NCI-H774 (cell line): ENCODE measurements around the gene PHACTR1.

Experiments
- DNase-seq: peaks from one replicate; lab custom pipeline; 2025; lab: John Stamatoyannopoulos, UW

The PHACTR1 gene

DNA sequence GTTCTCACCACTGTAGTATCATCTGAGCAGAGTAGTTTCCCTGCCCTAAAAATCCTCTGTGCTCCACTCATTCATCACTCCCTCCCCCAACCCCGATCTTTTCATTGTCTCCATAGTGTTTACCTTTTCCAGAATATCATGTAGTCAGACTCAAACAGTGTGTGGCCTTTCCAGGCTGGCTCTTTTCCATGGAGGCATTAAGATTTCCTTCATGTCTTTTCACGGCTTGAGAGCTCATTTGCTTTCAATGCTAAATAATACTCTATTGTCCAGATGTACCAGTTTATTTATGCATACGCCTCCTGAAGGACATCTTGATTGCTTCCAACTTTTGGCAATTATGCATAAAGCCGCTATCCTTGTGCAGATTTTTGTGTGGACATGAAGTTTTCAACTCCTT, 235.8 kb downstream of the PHACTR1 start:
- DNase-seq: no peak

DNA sequence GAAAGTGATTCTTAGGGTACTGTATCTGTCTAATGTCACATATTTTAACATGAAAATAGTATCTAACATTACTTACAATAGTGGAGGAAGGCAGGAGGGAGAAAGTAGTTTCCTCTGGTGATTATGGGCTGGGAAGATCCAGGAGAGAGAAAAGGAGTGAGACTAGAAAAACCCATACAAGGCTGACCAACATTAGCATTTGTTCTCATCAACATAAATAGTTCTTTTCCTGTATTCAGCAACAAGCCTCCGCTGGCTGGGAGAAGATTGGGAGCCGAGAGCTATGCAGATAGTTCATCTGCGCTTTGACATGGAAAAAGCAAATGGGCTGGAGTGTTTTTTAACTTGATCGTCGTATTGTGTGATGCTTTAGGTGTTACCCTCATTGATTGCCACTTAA, 239.4 kb downstream of the PHACTR1 start:
- DNase-seq: no peak

DNA sequence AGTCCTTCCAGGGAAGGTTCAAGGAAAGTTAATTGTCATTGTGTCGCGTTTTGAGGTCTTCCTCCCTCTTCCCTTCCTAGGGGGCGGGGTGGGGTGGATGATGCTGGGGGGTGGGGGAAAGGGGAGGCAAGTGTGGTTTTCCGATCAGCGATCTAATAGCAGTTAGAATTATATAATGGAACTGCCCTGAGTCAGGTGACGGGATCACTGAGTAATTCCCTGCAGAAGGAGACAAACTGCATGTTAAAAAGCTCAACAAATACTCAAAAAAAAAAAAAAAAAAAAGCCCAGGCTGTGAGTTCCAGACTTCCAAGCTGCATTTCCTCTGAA, 240.4 kb downstream of the PHACTR1 start:
- no peak for DNase-seq

DNA sequence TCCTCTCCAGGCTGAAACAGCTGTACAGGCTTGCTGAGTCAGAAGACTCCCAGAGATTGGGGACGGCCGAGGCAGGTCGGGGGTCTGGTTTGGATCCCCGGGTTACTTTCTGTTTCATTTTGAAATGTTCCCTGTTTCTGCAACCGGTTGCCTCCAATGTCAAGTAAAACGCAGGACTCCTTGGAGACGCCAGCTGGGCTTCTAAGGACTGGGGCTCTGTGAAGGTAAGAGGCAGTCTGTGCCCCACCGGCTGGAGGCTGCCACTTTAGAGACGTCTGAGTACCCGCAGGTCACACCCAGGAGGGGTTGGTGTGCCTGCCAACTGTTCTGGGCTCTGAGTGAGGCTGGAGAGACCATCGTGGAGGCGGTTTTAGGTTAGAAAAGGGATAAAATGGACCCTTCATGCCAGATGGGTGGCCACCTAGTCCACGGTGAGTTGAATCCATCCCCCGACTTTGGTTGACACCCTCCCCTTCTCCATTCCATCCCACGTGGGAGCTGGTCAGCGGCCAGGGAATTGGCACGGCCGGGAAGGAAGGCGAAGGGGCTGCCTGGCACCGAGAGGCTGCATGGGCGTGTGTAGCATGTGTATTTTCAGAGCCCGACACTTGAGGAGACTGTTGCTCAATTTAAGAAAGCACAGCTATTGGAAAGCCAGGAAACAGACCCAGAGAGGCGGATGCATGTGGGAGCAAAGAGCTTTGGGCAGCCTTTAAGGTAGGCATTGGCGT, 240.9 kb downstream of the PHACTR1 start:
- DNase-seq: no peak

DNA sequence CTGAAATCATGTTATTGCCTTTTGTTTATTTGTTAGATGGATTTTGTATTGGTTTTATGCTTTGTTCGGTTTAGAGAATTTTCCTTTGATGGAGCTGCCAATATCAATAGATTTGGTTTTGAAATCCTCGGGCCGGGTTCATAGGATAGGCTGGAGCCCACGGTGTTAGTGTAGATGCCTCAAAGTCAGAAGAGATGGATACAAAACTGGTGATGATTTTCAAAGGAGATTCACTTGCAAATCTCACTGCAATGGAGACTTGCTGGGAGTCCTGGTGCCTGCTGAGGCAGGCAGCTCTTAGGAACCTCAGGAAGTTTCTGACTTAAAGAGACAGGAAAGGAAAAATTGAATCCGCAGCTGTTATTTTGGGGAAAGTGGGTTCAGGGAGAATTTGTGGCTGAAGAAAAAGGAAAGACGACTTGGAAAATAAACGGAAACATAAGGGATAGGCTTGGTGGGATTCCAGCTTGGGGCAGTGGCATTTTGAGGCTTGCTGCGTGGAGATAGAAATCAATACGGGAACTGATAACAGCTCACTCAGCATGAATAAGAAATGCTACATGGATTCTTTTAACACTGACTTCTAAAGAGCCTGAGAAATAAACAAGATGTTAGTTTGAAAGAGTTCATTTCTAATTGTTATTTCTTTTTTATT, 241.6 kb downstream of the PHACTR1 start:
- no peak for DNase-seq

DNA sequence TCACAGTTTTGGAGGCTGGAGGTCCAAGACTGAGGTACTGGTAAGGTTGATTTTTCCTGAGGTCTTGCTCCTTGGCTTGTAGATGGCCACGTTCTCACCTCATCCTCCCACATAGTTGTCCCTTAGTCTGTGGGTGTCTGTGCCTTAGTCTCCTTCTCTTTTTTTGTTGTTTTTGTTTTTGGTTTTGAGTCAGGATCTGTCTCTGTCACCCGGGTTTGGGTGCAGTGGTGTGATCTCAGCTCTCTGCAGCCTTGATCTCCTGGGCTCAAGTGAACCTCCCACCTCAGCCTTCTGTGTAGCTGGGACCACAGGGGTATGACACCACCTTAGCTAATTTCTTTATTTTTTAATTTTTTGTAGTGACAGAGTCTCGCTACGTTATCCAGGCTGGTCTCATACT, 245.2 kb downstream of the PHACTR1 start:
- DNase-seq: no peak

DNA sequence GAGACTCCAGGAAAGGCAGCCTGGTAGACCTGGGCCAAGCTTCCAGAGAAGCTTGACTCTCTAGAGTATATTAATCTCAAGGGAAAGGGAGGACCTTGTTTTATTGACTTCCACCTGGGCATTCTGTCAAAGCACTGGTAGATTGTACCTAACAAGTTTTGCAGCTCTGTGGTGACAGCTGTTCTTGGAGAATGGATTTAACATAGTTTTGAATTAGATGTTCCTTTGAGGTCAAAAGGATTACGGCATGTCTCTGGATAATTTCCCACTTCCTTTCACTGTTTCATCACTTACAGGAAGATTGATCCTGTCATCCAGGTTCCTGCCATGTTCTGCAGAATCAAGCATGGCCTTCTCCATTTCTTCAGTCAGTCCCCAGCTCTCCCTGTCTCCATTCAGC, 246.0 kb downstream of the PHACTR1 start:
- DNase-seq: no peak

DNA sequence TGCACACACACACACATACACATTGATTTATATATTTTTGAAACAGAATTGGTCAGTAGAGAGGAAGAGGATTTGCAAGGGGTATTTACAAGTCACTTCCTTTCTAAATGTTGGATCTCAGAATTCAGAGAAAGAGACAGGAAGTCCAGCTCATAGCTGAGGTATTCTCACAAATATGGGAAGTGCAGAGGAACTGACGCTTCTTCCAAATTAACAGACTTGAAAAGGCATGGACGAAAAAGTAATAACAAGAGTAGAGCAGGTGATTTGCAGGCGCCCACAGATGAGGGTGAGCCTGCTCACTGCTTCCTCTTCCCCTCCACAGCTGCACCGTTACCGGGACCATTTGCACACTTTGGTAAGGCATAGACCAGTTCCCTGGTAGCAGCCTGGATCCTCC, 246.4 kb downstream of the PHACTR1 start:
- no peak for DNase-seq

DNA sequence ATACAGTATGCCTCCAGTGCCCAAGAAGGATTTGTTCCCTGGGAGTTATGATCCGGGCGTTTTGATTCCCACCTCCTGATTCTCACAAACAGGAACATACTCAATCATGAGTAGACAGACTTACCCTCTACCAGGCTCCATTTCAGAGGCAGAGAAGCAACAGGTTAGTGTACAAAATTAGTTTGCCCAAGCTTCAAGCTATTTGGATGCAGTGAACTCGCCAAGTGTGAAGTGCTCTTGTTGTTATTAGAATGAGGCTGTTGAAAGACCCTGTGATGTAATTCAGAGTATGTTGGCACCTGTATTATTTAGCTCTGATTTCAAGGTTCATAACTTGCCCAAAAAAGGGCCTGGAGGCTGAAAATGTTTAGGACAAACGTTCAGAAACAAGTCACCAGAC, 247.0 kb downstream of the PHACTR1 start:
- DNase-seq: no peak

DNA sequence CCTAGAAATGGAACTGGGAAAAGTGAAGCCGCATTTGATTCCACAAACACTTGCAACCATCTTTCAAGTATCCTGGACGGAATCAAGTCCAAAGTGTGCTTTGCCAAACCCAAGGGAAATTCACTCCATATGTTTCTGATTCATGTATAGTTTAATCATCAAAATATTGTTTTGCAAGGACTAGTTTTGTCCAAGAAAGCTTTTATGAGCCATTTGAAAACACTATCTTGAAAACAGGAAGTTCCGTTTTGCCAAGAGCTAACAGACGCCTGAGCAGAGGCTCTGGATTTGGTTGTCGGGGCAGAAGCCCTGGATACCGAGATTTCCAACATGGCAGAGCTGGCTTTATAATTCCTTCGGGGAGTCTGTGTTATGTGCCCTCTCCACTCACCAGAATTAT, 251.1 kb downstream of the PHACTR1 start:
- DNase-seq: no peak

DNA sequence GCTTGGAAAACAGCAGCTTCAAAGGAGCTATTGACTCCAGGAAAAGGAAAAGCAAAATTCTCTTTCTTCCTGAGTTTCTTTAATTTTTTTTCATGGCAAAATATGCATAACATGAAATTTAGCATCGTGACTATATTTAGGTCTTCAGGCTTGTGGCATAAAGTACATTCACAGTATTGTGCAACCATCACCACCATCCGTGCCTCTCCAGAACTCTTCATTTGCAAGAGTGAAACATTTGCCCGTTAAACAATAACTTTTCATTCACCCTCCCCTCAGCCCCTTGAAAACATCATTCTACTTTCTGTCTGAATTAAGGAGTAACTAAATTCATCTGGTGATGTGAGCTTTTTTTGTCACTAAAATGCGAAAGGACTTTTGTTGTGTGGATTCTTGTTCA, 251.7 kb downstream of the PHACTR1 start:
- no peak for DNase-seq

DNA sequence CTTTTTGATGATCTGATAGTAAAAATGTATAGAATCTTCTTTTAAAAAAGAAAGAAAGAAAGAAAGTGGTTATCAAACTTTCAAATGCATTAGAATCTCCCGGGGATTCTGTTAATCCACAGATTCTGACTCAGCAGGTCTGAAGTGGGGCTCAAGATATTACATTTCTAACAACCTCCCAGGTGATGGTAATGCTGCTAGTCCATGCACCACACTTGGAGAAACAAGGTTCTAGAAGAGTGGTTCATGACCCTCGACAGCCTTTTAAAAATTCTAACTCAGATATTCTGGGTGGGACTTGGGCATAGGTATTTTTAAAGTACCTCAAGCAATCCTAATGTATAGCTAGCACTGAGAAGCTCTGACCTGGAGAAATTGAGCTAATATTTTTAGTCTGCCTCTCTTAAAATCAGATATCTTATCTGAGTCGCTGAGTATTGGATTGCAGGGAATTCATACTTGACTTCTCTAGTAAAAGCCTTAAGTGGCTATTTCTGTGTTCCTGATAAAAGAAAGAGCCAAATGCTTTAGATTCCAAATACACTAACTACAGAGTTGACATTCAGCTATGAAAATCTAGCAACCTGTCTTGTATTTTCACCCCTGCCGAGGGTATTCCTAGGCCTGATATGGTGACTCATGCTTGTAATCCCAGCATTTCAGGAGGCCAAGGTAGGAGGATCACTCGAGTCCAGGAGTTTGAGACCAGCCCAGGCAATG, 252.4 kb downstream of the PHACTR1 start:
- no peak for DNase-seq

DNA sequence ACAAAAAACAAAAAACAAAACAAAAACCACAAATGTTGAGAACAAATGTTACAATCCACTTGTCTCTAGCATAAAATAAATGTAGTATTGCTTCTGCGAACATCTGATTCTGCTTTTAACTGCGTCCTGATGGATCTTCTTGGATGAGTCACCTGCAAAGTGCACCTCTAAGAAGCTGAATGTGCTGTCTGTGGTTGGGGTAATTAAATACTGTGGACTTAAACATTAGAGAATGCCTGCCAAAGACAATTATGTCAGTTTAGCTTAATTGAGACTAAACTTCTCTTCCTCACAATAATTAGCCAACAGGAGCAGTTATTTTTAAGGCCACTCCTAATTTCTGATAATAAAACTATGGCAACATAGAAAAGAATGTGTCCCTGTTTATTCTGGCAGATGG, 253.4 kb downstream of the PHACTR1 start:
- DNase-seq: no peak

DNA sequence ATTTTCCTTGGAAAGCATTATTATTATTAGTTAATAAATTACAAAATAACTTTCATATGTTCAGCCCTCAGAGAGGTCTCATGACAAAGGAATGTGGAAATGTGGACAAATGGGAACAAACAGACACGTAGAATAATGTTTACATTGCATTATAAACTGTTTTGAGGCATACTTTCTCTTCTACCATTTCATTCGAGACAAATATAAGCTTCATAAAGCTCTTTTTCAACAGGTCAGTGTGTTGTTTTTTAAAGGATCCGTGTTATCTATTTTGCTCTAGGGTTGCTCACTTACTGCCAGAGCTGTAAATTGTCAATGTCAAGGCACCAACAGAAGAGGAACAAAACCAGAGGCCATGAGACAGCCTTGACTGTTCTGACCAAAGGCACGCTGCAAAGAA, 256.8 kb downstream of the PHACTR1 start:
- no peak for DNase-seq

DNA sequence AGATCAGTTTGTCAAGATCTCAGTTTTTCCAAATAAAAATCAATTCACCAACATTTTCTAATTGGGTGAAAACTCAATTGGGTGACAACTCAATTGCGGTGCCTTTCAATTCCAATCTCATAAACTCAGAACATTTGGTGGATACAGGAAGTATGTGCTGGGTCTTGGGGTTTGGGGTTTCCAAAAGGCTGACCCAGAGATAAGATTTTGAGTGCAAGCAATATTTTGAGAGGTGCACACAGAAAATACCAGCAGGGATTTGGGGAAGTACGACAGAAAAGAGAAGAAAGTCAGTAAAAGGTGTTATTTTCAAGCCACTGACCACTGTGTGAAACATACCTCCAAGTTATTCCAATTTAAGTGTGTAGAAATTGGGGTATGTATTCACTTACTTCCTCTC, 258.0 kb downstream of the PHACTR1 start:
- DNase-seq: no peak

DNA sequence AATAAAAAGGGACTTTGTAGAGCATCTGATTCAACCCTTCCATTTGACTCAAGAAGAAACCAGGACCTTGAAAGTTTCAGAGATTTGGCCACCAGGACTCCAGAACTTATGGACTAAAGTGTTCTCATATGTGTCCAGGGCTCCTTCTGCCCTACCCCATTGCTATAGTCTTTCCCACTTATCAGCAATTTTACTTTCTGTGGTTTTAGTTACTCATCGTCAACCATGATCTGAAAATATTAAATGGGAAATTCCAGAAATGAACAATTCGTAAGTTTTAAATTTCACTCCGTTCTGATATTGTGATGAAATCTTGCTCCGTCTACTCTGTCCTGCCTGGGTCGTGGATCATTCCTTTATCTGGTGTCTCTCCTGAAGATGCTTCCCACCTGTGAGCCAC, 259.8 kb downstream of the PHACTR1 start:
- no peak for DNase-seq

DNA sequence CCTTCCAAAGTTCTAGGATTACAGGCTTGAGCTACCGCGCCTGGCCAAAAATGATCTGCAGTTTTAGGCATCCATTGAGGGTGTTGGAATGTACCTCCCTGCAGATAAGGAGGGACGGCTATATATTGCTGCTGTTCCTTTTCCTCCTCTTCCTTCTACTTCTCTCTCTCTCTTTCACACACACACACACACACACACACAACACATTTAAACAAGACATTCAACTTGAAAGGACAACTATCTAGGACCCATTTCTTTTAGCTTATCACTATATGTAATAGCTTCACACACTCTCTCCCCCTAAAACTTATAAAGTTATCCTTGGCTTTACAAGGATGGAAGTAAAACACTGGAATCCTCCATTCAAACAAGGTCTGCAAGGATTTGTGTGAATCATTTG, 260.6 kb downstream of the PHACTR1 start:
- no peak for DNase-seq

DNA sequence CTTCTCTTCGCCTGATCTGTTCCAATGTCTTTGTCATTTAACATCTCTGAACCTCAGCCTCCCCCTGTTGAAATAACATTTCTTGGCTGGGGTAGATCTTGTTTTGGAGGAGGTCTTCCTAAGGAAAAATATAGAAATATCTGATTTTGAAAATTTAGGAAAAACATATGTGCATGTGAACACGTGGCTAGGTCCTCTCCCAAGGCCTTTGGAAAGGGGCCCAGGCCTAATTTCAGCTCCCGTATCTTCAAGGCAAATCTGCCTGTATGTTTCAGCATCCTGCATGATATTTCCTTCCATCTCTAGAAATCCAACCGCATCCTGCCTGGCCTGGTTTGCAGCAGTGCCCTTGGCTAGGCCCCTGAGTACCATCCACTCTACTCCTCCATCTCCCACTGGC, 261.2 kb downstream of the PHACTR1 start:
- DNase-seq: no peak

DNA sequence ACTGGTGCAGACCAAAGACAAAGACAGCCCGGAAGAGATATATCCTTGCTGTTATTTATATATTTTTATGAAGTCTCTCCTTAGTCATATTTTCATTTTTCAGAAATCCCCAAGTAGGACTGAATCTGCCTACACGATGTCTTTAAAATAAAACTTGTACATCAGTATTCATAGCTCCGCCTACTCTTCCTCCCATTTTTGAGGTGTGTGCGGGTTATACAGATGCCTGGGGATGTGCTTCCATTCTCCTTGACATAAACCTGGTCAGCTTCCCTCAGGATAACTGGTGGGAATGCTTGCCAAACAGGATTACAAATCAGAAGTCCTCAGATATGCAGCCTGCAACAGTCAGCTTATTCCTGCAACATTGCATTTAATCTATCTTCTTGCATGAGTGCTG, 264.2 kb downstream of the PHACTR1 start:
- DNase-seq: no peak

DNA sequence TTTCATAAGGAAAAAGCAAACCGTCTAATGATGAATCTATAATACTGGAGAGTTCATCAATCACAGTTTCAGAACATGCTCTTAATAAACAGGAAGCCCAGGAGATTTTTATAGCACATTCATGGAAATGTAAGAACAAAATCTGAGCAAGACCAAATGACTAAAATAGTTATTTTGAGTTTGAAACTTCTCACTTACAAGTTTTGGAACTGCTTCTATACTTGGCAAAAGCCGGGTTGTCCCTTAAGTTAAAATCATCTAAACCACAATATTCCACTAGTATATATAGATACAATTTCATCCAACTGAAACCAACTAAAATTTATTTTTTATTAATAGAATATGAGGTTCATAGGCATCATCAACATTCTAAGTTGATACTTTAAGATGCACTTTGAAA, 268.2 kb downstream of the PHACTR1 start:
- DNase-seq: no peak

DNA sequence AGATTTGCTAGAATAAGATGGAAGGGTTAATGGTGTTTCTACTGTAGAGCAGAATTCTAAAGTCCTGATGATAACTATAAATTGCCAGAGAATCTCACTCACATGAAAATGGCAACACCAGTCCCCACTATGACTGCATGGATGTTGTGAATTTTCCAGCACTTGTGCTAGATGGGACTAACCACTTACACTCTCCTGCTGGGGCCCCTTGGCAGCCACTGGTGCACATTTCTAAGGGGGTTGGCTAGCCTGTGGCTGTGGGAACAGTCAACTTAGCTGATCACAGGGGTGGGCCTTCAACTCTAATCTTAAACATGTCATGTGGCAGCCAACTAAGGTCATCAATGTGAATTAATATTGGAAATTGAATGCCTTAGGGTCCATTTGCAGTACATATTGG, 271.2 kb downstream of the PHACTR1 start:
- no peak for DNase-seq

DNA sequence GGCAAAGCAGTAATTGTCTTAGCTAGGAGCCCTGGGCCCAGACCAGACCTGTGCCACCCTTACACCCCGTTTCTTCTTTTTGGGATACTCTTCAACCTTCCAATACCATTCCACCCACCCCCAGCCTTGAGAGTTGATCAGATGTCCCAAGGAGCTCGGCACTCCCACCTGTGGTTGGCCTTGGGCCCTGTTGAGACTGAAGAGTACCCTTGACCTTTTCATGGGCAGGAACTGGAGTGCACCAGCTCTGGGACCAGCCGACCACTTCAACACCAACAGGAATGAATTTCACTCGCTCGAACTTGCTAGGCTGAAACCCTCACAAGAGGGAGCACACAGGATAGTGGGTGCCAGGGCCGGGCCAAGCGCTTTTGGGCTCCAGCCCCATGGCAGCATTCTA, 273.6 kb downstream of the PHACTR1 start:
- no peak for DNase-seq

DNA sequence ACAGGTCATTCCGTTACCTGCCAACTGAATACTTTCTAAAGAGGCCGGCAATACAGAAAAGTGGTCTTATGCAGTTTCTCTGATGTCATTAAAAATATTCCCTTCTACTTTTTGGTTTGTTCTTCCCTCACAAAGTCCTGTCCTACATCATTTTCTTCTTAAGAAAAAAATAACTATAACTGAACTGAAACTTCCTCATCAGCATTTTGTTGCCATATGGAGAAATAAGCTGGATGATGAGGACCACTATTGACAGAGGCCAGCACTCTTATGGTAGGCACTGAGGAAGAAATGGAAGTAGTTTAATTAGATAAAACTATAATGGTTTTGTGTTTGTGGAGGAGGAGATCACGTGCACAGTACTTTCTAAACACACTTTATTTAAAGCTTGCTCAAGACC, 274.9 kb downstream of the PHACTR1 start:
- DNase-seq: no peak

DNA sequence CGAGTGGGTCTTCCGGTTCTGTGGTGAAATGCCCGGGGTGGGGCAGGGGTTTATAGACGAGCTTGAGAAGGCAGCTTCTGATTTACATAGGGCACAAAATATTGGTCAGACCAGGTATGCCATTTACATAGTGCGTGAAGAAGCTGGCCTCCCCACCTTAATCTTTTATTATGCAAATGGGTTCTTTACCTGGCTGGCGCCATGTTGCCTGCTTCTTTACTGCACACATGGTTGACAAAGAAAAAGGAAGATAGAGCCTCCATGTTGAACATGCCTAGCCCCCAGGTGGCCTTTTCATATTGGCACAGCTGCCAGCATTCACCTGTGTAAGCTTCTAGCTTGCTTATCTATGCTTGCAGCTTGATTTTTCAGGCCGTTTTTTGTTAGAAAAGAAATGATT, 276.2 kb downstream of the PHACTR1 start:
- DNase-seq: peak; percentile 23
